Stimulated activated naive CD8-positive, alpha-beta T cell treated with anti-CD3 and anti-CD28 coated beads, Interleukin-15, Interleukin-2, amounts not matched to agents 100 U/mL and 50 U/mL, for 24 hours (primary cell): ENCODE results near the gene ASL.
"Not testable (repeated sequence)": the region's sequence is repeated elsewhere in the genome, so short reads cannot be mapped to it uniquely, and the experiment has no call there.

ENCODE experiments used
- ATAC-seq: fragments of 150-1000 bp; cut with Tn5 transposase; one replicate; pipeline ENCODE4 v1.10.0; 2021
- DNase-seq: peaks from one replicate; pipeline ENCODE4 v3.0.0; 2021

The ASL gene

GRCh38 chr7:66119245-66119850, 43.7 kb downstream of the ASL start:
- ATAC-seq (no peak), DNase-seq (no peak)

- ATAC-seq (no peak), DNase-seq (no peak)
These were observed 47.5 kb downstream of the ASL start for GRCh38 chr7:66123175-66123528.

DNA sequence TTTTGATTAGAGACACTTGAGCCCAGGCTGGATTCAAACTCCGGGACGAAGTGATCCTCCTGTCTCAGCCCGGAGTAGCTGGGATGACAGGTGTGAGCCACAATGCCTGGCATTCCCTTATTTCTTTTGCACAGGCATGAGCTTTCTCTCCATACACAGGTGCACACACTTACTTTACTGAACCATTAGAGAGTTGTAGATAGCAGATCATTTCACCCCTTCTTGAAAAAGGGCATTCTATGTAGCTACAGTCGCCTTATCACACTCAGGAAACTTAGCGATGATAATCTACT, 48.9 kb downstream of the ASL start:
- ATAC-seq, DNase-seq: not testable (repeated sequence)

DNA sequence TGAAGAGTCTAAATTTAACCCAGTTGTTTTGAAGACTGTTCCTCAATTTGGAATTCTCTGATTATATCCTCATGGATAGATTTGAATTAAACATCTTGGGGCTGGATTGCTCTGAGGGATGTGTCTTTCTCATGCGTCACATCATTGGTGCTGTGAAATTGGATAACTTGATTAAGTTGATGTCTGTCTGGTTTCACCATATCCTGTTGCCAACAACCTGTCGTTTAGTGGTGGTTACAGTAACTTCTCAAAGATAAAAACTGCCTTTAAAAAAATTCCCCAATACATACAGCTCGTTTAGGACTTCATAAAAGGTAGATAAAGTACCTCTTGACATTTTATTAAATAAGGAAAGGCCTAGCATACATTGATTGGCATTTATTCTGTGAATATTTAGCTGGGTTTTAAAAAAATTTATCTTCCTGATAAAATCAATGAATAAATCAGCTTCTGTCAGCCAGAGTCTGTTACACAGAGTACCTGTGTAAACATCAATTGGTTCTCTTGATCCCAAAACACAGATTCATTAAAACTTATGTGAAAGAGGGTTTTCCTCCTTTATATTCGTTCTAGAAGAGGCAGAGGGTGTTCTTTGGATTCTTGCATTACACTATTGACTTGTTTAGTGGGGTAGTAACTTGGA, 49.6 kb downstream of the ASL start:
- DNase-seq (no peak), ATAC-seq (no peak)

DNA sequence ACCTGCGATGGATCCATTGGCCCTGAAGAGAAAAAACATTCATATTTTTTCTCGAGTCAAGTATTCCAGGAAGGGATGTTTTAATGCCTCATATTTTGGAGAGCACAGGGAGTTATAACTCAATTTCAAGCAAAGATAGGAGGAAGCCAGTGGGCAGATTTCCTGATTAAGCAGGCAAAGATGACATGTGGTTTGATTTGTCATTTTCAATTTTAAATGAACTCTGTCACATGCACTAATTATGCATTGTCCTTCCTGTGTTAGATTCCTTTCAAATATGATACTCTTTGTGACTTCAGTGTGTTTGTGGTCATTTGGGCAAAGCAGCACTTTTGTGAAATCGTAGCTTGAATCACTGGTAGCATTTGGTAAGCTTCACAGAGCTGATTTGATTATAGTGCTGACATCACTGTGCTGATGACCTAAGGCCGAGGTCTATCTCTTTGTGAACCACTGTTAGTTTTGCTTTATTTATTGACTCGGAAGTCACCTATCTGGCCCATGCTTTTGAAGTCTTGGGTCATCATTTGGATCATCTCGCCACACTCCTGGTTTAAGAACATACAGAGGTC, 50.2 kb downstream of the ASL start:
- DNase-seq: not testable (repeated sequence)
- ATAC-seq: peak; percentile 85

DNA sequence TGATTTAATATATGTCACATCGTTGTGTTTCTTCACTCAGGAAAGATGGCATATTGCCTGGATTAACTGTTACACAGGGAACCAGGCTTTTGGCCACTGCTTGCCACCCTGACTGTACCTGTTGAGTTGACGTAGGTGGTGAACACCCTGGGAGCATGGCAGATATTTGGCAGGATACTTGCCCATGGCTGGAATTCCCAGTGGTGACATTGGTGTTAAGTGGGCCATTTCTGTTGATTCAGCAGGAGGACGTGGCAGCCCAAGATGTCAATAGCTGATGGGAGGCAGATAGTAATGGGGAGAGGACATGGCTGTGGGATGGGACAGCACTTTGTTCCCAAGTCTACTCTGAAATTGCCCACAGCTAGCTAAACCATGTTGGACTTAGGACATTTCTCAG, 51.6 kb downstream of the ASL start:
- not testable (repeated sequence) for ATAC-seq, DNase-seq

DNA sequence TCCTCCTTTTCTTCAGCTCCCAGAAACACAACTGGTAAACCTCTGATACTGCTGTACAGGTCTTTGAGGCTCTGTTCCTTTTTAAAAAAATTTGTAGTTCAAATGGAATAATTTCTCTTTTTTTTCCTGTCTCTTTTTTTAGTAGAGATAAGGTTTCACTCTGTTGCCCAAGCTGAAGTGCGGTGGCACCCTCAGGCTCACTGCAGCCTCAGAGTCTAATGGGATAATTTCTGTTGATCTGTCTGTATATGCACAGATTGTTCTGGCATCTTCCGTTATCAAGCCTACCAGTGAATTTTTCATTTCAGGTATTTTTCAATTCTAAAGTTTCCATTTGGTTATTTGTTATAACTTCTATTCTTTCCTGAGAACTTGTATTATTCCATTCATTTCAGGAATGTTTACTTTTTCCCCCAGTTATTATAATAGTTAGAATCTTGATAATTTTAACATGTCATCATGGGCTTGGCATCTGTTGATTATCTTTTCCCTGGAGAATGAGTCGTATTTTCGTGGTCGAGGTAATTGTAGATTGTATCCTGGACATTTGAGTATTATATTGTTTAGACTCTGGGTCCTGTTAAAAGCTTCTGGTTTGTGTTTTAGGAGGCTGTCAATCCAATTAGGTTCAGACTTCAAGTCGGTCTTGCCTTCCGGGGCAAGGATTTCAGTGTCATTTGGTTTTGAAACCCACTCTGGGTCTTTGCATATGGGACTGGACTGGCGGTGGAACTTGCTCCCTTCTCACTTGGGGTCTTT, 63.6 kb downstream of the ASL start:
- ATAC-seq: no peak
- no peak for DNase-seq

DNA sequence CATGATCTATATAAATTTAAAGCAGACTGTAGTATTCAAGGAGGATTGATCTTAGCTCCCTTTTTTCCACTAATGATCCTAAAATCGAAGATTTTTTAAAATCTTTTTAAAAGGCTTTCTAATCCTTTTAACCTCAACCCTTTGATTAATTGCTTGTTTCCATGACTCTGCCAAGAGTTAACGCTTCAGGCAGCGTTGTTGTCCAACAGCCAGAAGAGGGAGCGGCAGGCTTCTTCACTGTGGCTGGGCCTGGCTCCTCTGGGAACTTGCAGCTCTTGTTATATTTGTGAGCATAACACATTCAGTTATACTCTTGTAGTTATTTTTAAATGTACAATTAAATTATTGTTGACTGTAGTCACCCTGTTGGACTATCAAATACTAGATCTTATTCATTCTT, 65.3 kb downstream of the ASL start:
- ATAC-seq (no peak), DNase-seq (no peak)

DNA sequence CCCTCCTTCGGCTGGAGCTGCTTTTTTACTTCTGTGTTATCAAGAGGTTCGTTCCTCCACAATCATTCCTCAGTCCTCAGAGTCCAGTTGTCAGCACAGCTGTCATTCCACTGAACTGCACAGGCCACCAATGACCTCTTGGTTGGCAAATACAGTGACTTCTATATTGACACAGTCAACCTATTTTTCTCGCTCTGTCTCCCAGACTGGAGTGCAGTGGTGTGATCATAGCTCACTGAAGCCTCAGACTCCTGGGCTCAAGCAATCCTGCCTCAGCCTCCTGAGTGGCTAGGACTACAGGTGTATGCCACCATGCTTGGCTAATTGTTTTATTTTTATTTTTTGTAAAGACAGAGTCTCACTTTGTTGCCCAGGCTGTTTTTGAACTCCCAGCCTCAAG, 66.7 kb downstream of the ASL start:
- DNase-seq (no peak), ATAC-seq (no peak)

- ATAC-seq (no peak), DNase-seq (no peak)
These were observed 67.4 kb downstream of the ASL start for GRCh38 chr7:66142996-66143395.
